ENCODE results near the gene KCTD21. TPM values are rescaled to one million over a fixed set of nuclear protein-coding genes. Genes with fewer than 3 reads are reported as not detected.

KCTD21 gene
- total and polyA plus RNA-seq, 7 donors, result 4.2 to 18.8 (median 7.4) TPM

DNA sequence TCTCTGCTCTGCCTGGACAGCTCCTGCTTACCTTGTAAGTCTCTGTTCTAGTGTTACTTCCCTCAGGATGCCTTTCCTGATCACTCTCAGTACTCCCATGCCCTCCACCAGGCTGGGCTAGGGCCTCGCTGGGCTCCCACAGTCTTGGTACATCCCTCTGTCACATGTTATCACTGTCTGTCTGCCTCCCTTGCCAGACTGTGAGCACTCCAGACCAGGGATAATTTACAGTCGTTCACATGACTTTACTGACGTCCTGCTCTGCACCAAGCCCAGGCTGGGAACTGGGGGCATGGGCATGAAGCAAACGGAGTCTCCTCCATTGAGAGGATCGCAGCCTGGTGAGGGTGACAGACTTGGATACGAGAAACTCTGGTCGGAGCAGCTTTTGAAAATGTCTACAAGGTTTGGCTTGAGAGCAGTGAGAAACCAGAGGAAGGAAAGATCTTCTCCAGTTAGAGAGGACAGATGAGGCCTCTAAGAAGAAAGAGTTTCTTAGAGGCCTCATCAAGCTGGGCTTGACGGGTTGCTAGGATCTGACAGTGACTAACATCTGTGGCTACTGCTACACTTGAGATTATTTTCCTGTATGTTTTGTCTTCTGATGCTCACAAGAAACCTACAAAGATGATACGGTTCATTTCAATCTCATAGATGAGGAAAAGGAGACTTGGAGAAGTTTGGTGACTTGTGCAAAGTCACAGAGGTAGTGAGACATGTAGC, 12.8 kb upstream of the KCTD21 start:
- H3K9me3 ChIP-seq, result no peaks in the 10 kb centered on the region
- H3K27ac ChIP-seq, result no peak overlapping the region
- WGBS, 2 donors, result 85 to 89% methylated on average over 9 of the region's 9 CpGs
- DNase-seq, result no peak
- intact Hi-C loops (cut with DNase I), result no loop called here
- no peak overlapping the region for H3K4me3 ChIP-seq
- peaks cover 0 to 63% (median 22%) of the 10 kb centered on the region in 4 donors for H3K36me3 ChIP-seq
- H3K27me3 ChIP-seq, result no peaks in the 10 kb centered on the region
- H3K4me1 ChIP-seq, result peaks cover 0 to 4% (median 0%) of the 10 kb centered on the region in 4 donors
- TF ChIP-seq POLR2AphosphoS5 (IDR thresholded peaks at IDR 0.05) (no peak), POLR2A (IDR thresholded peaks at IDR 0.05) (no peak), EP300 (IDR thresholded peaks at IDR 0.05) (no peak)
- TF ChIP-seq, protein P1, sequence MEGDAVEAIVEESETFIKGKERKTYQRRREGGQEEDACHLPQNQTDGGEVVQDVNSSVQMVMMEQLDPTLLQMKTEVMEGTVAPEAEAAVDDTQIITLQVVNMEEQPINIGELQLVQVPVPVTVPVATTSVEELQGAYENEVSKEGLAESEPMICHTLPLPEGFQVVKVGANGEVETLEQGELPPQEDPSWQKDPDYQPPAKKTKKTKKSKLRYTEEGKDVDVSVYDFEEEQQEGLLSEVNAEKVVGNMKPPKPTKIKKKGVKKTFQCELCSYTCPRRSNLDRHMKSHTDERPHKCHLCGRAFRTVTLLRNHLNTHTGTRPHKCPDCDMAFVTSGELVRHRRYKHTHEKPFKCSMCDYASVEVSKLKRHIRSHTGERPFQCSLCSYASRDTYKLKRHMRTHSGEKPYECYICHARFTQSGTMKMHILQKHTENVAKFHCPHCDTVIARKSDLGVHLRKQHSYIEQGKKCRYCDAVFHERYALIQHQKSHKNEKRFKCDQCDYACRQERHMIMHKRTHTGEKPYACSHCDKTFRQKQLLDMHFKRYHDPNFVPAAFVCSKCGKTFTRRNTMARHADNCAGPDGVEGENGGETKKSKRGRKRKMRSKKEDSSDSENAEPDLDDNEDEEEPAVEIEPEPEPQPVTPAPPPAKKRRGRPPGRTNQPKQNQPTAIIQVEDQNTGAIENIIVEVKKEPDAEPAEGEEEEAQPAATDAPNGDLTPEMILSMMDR (IDR thresholded peaks at IDR 0.05), result no peak

- TF ChIP-seq POLR2A (IDR thresholded peaks at IDR 0.05), result no peak
- TF ChIP-seq POLR2AphosphoS5 (IDR thresholded peaks at IDR 0.05), result no peak
- TF ChIP-seq, protein P1 (IDR thresholded peaks at IDR 0.05), result no peak
- TF ChIP-seq EP300 (IDR thresholded peaks at IDR 0.05), result no peak
- 94 to 96% methylated on average over 13 of the region's 13 CpGs for WGBS, 2 donors
- no peaks in the 10 kb centered on the region for H3K27me3 ChIP-seq
- H3K27ac ChIP-seq, result no peak overlapping the region
- H3K4me1 ChIP-seq, result peaks cover 0 to 4% (median 0%) of the 10 kb centered on the region in 4 donors
- H3K4me3 ChIP-seq, result no peak overlapping the region
- peaks cover 0 to 58% (median 17%) of the 10 kb centered on the region in 4 donors for H3K36me3 ChIP-seq
- no peaks in the 10 kb centered on the region for H3K9me3 ChIP-seq
- intact Hi-C loops (cut with DNase I), result no loop called here
- DNase-seq, result no peak
Measured at GRCh38 chr11:78200553-78200952, 12.1 kb upstream of the KCTD21 start.

DNA sequence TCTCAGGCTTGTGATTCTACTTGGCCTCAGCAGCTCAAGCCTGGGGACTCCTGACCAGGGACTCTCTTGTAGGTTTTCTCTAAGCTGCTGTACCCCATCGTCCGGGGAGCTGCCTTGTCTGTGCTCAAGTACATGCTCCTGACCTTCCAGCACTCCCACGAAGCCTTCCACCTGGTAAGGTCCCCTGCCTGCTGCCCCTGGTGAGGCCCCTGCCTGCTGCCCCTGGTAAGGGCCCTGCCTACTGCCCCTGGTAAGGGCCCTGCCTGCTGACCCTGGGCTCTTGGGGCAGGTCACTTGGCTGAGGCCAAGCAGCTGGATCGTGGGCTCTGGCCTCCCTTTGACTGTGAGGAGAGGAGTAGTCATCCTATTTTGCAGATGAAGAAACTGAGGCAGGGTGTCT, 11.6 kb upstream of the KCTD21 start:
- Histone ChIP-seq H3K4me1 (peaks cover 0 to 4% (median 0%) of the 10 kb centered on the region in 4 donors), H3K27ac (no peak overlapping the region), H3K4me3 (no peak overlapping the region), H3K36me3 (peaks cover 0 to 53% (median 16%) of the 10 kb centered on the region in 4 donors), H3K9me3 (no peaks in the 10 kb centered on the region), H3K27me3 (no peaks in the 10 kb centered on the region)
- DNase-seq, result no peak
- TF ChIP-seq POLR2A (IDR thresholded peaks at IDR 0.05) (no peak), EP300 (IDR thresholded peaks at IDR 0.05) (no peak), POLR2AphosphoS5 (IDR thresholded peaks at IDR 0.05) (no peak)
- TF ChIP-seq, protein P1 (IDR thresholded peaks at IDR 0.05), result no peak
- WGBS, 2 donors, result 90 to 93% methylated on average over 4 of the region's 4 CpGs
- intact Hi-C loops (cut with DNase I), result no loop called here

DNA sequence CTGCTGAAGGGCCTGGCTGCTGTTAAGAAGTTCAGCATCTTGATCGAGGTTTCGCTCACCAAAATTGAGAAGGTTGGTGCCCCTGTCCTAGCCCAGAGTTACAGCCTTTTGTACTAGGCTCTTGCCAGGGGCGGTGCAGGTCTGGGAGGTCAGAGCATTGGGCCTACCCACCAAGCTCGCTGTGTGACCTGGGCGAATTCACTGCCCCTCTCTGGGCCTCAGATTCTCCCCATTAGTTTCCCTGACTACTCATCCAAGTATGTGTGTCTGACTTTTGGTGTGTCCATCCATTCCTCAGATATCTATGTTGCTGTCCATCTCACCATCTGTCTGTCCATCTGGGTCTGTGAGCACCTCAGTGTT, 11.2 kb upstream of the KCTD21 start:
- H3K36me3 ChIP-seq, result peaks cover 0 to 49% (median 16%) of the 10 kb centered on the region in 4 donors

More for the DNA sequence above, 11.2 kb upstream of the KCTD21 start:
- WGBS, 2 donors, result 97 to 98% methylated on average over 5 of the region's 5 CpGs
- H3K27ac ChIP-seq, result no peak overlapping the region
- no peaks in the 10 kb centered on the region for H3K9me3 ChIP-seq
- intact Hi-C loops (cut with DNase I), result no loop called here
- H3K4me1 ChIP-seq, result peaks cover 0 to 4% (median 0%) of the 10 kb centered on the region in 4 donors
- TF ChIP-seq POLR2AphosphoS5 (IDR thresholded peaks at IDR 0.05), result no peak
- TF ChIP-seq EP300 (IDR thresholded peaks at IDR 0.05), result no peak
- TF ChIP-seq, protein P1 (IDR thresholded peaks at IDR 0.05), result no peak
- no peak for TF ChIP-seq POLR2A (IDR thresholded peaks at IDR 0.05)
- no peak for DNase-seq
- H3K27me3 ChIP-seq, result no peaks in the 10 kb centered on the region
- no peak overlapping the region for H3K4me3 ChIP-seq
